WTC11 (cell line): Measurements from ENCODE around the gene MIGA1.

Source experiments
- CTCF ChIP-seq: fragments of 200-600 bp; IDR thresholded peaks from 2 replicates; pipeline ENCODE4 v1.8.0; 2022; ENCODE audit warnings: antibody characterized with exemption
- HMGXB4 ChIP-seq: sonication (generic); formaldehyde crosslinking; IDR thresholded peaks from 2 replicates; pipeline ENCODE4 v1.8.1; 2023; ENCODE audit warnings: mild to moderate bottlenecking, moderate library complexity, missing genetic modification reagents
- JUN ChIP-seq: sonication (generic); formaldehyde crosslinking; IDR thresholded peaks from 2 replicates; pipeline ENCODE4 v1.8.0; 2023; ENCODE audit warnings: mild to moderate bottlenecking, missing genetic modification reagents
- ZNF121 ChIP-seq: sonication (generic); formaldehyde crosslinking; IDR thresholded peaks from 2 replicates; pipeline ENCODE4 v1.8.0; 2023; ENCODE audit warnings: missing genetic modification reagents
- TF ChIP-seq, protein P1 (sequence below): sonication (generic); formaldehyde crosslinking; IDR thresholded peaks from 2 replicates; pipeline ENCODE4 v1.8.1; 2023; ENCODE audit warnings: mild to moderate bottlenecking, missing genetic modification reagents, moderate library complexity

DNA sequence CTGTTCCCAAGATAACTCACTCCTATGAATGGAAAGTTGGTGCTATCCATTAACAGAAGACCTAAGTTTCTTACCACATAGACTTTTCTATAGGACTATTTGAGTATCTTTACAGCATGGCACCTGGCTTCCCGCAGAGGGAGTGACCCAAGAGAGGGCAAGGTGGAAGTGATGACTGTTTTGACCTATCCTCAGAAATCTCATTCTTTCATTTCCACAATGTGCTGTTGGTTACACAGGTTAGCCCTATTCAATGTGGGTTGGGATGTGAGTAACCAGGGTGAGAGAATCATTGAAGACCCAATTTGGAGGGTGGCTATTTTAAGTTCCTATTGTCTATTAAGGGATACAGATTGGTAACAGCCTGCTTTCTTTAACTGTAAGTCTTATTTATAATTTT lies 70.6 kb downstream of the MIGA1 start:
- TF ChIP-seq CTCF = no peak
- TF ChIP-seq HMGXB4 (CRISPR knock-in tag) = no peak
- no peak for TF ChIP-seq JUN (CRISPR knock-in tag)
- no peak for TF ChIP-seq ZNF121 (CRISPR knock-in tag)
- TF ChIP-seq, protein P1, sequence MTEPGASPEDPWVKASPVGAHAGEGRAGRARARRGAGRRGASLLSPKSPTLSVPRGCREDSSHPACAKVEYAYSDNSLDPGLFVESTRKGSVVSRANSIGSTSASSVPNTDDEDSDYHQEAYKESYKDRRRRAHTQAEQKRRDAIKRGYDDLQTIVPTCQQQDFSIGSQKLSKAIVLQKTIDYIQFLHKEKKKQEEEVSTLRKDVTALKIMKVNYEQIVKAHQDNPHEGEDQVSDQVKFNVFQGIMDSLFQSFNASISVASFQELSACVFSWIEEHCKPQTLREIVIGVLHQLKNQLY (CRISPR knock-in tag) = no peak
